ENCODE data around the gene DCP2.

DNA sequence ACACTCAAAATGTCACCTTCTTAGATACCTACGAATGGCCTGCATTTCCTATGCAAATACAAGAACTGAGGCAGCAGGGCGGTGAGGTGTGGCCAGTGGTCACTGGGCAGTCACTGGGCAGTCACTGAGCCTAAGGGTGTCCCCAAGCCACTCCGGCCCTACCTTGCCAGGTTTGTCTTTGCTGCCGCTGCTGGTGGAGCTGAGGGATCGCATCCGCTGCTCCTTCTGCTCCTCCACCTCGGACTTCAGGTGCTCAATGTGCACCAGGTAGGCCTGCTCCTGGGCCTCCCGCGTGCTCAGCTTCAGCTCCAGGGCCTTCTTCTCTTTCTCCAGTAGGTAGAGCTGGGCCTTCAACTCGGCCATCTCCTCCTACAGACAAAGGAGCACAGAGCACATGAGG lies 72.3 kb downstream of the DCP2 start:
- TF ChIP-seq EZH2 (IDR thresholded peaks at IDR 0.05; ENCODE audit: low read length, missing control alignments) (no peak), CTCF (conservative IDR thresholded peaks at IDR 0.05 in 1 of 2, IDR thresholded peaks at IDR 0.05 in 1 of 2; ENCODE audit: low read depth in 1 of 2, low read length in 2 of 2) (no peak)

All from fibroblast of lung (primary cell).